PFSK-1 (cell line): Measurements from ENCODE around the gene WDR82.

Experiments
- FOXP2 ChIP-seq: optimal IDR thresholded peaks from 2 replicates; pipeline ENCODE3; 2011; ENCODE audit warnings: borderline replicate concordance, control low read depth, inconsistent platforms; ENCODE audit not compliant: insufficient read depth; ENCODE audit errors: extremely low read length, extremely low read depth
- POLR2AphosphoS5 ChIP-seq: IDR thresholded peaks from 2 replicates; pipeline ENCODE4 v1.6.1; 2012; ENCODE audit warnings: low read depth, mild to moderate bottlenecking, control low read depth, low read length, moderate library complexity
- REST ChIP-seq, 2 experiments: IDR thresholded peaks; 2 replicates each; pipeline versions ENCODE4 v1.6.1 to v1.8.0; 2011 to 2012; ENCODE audit warnings: low read depth in 2 of 2, low read length in 2 of 2, control low read depth in 1 of 2, inconsistent platforms in 1 of 2, mild to moderate bottlenecking in 1 of 2, moderate library complexity in 1 of 2; ENCODE audit not compliant: insufficient read depth in 1 of 2
- SIN3A ChIP-seq: IDR thresholded peaks from 2 replicates; pipeline ENCODE4 v1.6.1; 2012; ENCODE audit warnings: mild to moderate bottlenecking, low read length, moderate library complexity, borderline replicate concordance; ENCODE audit not compliant: insufficient read depth
- TAF1 ChIP-seq: IDR thresholded peaks from 2 replicates; pipeline ENCODE4 v1.6.1; 2012; ENCODE audit warnings: low read length, control low read depth, borderline replicate concordance; ENCODE audit not compliant: insufficient read depth

The WDR82 gene

GRCh38 chr3:52269776-52270175 lies 8.7 kb downstream of the WDR82 start:
- TF ChIP-seq REST (IDR thresholded peaks at IDR 0.05; ENCODE audit: insufficient read depth in 1 of 2, low read depth in 2 of 2, low read length in 2 of 2) = no peak
- no peak for TF ChIP-seq POLR2AphosphoS5
- no peak for TF ChIP-seq FOXP2
- no peak for TF ChIP-seq SIN3A
- no peak for TF ChIP-seq TAF1

- TF ChIP-seq POLR2AphosphoS5 = no peak
- no peak for TF ChIP-seq TAF1
- no peak for TF ChIP-seq REST (IDR thresholded peaks at IDR 0.05; ENCODE audit: insufficient read depth in 1 of 2, low read depth in 2 of 2, low read length in 2 of 2)
- TF ChIP-seq SIN3A = no peak
- no peak for TF ChIP-seq FOXP2
These were observed 10.4 kb downstream of the WDR82 start for GRCh38 chr3:52268036-52268435.

GRCh38 chr3:52265387-52265786 lies 13.1 kb downstream of the WDR82 start:
- no peak for TF ChIP-seq FOXP2
- no peak for TF ChIP-seq TAF1
- TF ChIP-seq POLR2AphosphoS5 = no peak
- TF ChIP-seq SIN3A = no peak
- TF ChIP-seq REST (IDR thresholded peaks at IDR 0.05; ENCODE audit: insufficient read depth in 1 of 2, low read depth in 2 of 2, low read length in 2 of 2) = no peak

DNA sequence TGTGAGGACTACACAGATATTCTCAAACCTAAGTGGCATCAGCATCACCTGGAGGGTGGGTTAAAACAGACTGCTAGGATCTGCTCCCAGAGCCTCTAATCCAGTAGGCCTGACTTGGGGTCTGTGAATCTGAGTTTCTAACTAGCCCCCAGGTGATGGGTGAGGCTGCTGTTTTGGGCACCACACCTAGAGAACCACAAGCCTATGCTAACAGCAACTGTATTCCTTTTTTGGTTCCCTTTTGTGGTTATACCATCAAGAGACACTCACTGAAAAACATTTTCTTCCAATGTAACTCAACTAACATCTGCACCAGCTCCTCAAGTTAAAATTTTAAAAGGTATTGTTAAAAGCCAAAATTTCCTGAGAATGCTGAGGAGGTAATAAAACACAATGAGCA lies 16.0 kb downstream of the WDR82 start:
- TF ChIP-seq REST (IDR thresholded peaks at IDR 0.05; ENCODE audit: insufficient read depth in 1 of 2, low read depth in 2 of 2, low read length in 2 of 2) (no peak), POLR2AphosphoS5 (no peak), FOXP2 (no peak), TAF1 (no peak), SIN3A (no peak)

GRCh38 chr3:52259448-52259847 lies 19.0 kb downstream of the WDR82 start:
- TF ChIP-seq POLR2AphosphoS5 (no peak), REST (IDR thresholded peaks at IDR 0.05; ENCODE audit: insufficient read depth in 1 of 2, low read depth in 2 of 2, low read length in 2 of 2) (no peak), TAF1 (no peak), FOXP2 (no peak), SIN3A (no peak)
